NB4 (cell line): Measurements from ENCODE around the gene EXD1.

Experiments
- DNase-seq: peaks from one replicate; pipeline ENCODE4 v3.0.0; 2010; ENCODE audit warnings: low read depth
- H3K4me3 ChIP-seq: one replicate; pipeline ENCODE4 v1.5.1; 2011; ENCODE audit warnings: mild to moderate bottlenecking, low read depth, low read length, moderate library complexity
- MYC ChIP-seq: IDR thresholded peaks from 2 replicates; pipeline ENCODE4 v1.6.1; 2011; ENCODE audit warnings: low read depth, low read length
- POLR2A ChIP-seq: IDR thresholded peaks from 2 replicates; pipeline ENCODE4 v1.6.1; 2011; ENCODE audit warnings: mild to moderate bottlenecking; ENCODE audit not compliant: insufficient read length; ENCODE audit errors: extremely low read depth
- TF ChIP-seq, protein P1 (sequence below): IDR thresholded peaks from one replicate; pipeline ENCODE4 v1.5.1; 2012; ENCODE audit warnings: low read depth, low read length
- TF ChIP-seq, protein P2 (sequence below): IDR thresholded peaks from 2 replicates; pipeline ENCODE4 v1.6.1; 2011; ENCODE audit warnings: low read depth, low read length

EXD1 gene

DNA sequence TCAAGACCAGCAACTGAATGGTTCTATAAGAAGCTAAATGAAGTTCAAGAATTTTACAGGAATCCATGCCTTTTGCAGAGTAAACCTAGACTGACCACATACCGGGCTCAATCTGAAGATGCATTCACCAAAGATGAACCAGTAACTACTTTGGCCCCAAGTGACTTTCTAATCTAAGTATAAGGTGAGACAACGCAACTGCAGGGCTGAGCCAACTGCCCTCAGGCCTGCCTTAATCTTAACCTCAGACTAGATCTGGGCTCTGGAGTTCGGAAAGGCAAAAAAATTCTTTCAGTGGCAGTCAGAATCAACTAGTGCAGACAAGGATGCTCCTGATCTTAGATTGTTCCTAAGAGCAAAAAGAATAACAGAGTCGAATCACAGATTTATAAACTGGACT is 48.3 kb downstream of the EXD1 start:
- H3K4me3 ChIP-seq = no peak overlapping the region
- no peak for TF ChIP-seq POLR2A
- TF ChIP-seq MYC = no peak
- TF ChIP-seq, protein P1, sequence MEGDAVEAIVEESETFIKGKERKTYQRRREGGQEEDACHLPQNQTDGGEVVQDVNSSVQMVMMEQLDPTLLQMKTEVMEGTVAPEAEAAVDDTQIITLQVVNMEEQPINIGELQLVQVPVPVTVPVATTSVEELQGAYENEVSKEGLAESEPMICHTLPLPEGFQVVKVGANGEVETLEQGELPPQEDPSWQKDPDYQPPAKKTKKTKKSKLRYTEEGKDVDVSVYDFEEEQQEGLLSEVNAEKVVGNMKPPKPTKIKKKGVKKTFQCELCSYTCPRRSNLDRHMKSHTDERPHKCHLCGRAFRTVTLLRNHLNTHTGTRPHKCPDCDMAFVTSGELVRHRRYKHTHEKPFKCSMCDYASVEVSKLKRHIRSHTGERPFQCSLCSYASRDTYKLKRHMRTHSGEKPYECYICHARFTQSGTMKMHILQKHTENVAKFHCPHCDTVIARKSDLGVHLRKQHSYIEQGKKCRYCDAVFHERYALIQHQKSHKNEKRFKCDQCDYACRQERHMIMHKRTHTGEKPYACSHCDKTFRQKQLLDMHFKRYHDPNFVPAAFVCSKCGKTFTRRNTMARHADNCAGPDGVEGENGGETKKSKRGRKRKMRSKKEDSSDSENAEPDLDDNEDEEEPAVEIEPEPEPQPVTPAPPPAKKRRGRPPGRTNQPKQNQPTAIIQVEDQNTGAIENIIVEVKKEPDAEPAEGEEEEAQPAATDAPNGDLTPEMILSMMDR = no peak
- TF ChIP-seq, protein P2, sequence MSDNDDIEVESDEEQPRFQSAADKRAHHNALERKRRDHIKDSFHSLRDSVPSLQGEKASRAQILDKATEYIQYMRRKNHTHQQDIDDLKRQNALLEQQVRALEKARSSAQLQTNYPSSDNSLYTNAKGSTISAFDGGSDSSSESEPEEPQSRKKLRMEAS = no peak
- DNase-seq = no peak

DNA sequence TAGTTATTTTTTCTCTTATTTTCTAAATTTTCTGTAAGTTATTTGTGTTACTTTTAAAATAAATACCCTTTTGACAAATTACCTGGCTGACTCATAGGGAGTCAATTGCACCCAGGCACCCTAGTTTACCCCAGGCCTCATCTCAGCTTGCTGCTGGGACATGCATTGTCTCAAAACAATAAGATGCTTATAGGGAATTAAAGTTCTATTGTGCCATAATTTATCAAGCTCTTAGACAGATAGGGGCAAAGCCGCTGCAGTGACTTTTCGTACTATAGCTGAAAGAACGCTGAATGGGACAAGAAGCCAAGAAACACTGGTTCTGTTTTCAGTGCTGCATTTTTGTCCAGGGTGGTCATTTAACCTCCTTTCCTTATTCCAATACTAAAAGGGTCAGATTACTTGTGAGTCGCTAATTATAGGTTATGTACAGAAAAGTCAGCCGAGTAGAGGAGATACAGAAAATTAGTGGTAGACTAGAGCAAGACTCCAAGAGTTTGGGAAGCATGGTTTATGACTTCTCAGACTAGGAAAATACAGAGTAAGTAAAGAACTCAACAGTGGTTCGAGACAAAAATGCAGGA is 50.3 kb downstream of the EXD1 start:
- DNase-seq = no peak
- TF ChIP-seq, protein P1 = no peak
- TF ChIP-seq, protein P2 = no peak
- TF ChIP-seq POLR2A = no peak
- TF ChIP-seq MYC = no peak
- H3K4me3 ChIP-seq = no peak overlapping the region

DNA sequence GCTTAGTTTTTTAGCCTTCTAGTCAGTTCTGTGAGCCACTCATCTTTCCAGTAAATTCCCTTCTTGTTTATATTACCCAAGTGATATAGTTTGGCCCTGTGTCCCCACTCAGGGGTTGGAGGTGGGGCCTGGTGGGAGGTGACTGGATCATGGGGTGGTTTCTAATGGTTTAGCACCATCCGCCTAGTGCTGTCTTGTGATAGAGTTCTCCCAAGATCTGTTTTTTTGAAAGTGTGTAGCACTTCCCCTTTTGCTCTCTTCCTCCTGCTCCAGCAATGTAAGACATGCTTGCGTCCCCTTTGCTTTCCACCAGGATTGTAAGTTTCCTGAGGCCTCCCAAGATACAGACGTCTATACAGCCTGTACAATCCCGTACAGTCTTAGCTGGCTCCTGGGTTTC is 60.8 kb downstream of the EXD1 start:
- H3K4me3 ChIP-seq = no peak overlapping the region

DNA sequence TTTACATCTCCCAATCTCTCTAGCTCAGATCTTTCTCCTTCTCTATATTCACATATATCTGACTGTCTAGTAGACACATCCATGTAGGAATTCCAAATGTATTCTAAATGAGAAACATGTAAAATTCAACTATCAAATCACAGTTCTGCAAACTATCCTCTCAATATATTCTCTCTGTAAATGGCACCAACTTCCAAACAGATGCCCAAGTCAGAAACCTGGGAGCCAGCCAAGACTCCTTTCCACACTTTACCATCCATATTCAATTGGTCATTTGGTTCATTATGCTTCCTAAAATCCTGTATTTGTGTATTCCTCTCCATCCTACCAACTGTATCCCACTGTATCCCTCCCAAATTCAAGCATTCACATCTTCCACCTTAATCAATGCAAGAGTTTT is 61.5 kb downstream of the EXD1 start:
- no peak overlapping the region for H3K4me3 ChIP-seq
- DNase-seq = no peak
- TF ChIP-seq, protein P1 = no peak
- TF ChIP-seq MYC = no peak
- TF ChIP-seq, protein P2 = no peak
- TF ChIP-seq POLR2A = no peak

More for the DNA sequence above, 60.8 kb downstream of the EXD1 start:
- TF ChIP-seq, protein P2 = no peak
- TF ChIP-seq, protein P1 = no peak
- peak; percentile 55 for DNase-seq

DNA sequence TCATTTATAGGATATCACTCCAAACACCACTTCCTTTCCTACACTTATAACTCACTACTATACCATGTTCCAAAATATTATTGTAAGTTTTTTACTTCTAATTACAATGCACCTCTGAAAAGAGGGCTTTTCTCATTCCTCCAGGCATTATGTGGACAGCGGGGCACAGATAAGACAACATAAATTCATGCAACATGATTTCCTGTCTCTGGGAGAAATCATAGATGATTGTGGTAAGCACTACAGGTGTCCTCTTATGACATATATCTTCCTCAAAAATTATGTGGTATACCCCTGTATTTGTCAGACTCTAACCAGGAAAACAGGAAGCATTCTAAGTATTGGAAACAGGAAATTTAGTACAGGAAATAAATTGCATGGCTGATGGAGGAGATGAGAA is 68.8 kb downstream of the EXD1 start:
- no peak overlapping the region for H3K4me3 ChIP-seq
- TF ChIP-seq, protein P1 = no peak
- TF ChIP-seq MYC = no peak
- TF ChIP-seq, protein P2 = no peak
- TF ChIP-seq POLR2A = no peak
- DNase-seq = no peak
